ENCODE data around the gene SELENOS.
A peak's percentile ranks its signal among the peaks of the same experiment; 100 is the strongest.

- peak; percentile 72 for TF ChIP-seq POLR2A (IDR thresholded peaks at IDR 0.05; ENCODE audit: low read length)
- TF ChIP-seq GATA1 (IDR thresholded peaks at IDR 0.05; ENCODE audit: low read depth, low read length): no peak
Measured at GRCh38 chr15:101255615-101256241, 21.6 kb downstream of the SELENOS start.
